Caki2 (cell line): Measurements from ENCODE around the gene CDH13. TPM values are rescaled to one million over a fixed set of nuclear protein-coding genes. Genes with fewer than 3 reads are reported as not detected.
A peak's percentile ranks its signal among the peaks of the same experiment; 100 is the strongest.

Source experiments
- DNase-seq: peaks from one replicate; pipeline ENCODE4 v3.0.0-alpha.2; 2015; ENCODE audit warnings: low read depth
- in situ Hi-C: cut with HindIII; loops from 2 replicates; pipeline ENCODE4 v1.10.0; 2016; ENCODE audit warnings: low sequenced_read_pairs, low pct_unique_long_range_greater_than_20kb, mixed read lengths
- total RNA-seq: library from RNA; depleted of rRNA; stranded (reverse); fragments of >200 nt; shearing (Covaris generic); gene quantifications from 2 replicates; pipeline ENCODE4 v1.2.3, GENCODE V29; 2014; ENCODE audit warnings: low replicate concordance

Gene CDH13
- total RNA-seq, 1 experiment from 2014 or later = not detected

GRCh38 chr16:83568345-83568744, 941.6 kb downstream of the CDH13 start:
- in situ Hi-C loops = no loop called here
- no peak for DNase-seq

DNA sequence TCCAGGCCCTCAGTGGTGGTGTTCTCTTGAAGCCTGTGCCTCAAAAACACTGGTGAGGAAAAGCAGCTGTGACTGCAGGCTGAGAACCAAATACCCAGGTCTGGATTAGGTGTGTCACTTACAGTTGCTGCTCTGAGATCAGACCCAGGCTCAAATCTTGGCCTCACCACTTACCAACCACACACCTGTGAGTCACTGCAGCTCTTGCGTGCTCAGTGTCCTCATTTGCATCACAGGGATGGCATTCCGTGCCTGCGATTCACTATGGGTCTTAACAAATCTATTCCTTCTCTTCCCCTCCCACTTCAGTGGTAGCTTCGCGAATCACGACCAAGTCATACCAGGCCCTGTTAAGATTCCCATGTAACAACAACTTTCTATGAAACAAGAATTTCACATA, 947.6 kb downstream of the CDH13 start:
- peak; percentile 33 for DNase-seq
- in situ Hi-C loops = no loop called here

DNA sequence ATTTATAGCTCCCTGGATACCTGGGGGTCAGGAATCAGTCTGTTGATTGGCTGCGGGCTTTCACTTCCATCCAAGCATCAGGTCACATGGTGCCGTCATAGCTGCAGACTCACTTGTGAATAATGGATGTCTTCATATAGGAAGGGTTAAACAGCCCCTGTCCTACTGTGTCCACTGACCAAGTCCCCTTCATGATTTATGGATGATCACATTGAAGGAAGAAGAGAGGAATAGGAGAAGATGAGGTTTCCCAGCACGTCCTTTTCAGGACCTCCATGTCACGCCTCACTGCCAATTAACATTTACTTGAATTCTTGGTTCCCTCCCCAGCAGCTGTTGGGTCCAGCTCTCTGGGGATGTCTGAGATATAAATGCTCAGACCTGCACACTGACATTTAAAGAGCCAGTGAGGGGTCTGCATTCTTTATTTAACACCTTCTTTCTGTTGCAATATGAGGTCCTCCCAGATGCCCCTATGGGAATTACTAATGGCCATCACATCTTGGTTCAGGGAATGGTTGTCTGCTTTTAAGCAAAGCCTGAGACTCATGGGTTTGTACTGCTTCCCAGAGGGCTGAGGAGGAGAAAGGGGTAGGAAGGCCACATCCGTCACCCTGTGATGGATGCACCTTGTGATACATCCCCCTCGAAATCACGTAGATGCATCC, 950.4 kb downstream of the CDH13 start:
- in situ Hi-C loops = no loop called here
- DNase-seq = no peak

GRCh38 chr16:83578171-83578570, 951.4 kb downstream of the CDH13 start:
- in situ Hi-C loops = no loop called here
- no peak for DNase-seq

DNA sequence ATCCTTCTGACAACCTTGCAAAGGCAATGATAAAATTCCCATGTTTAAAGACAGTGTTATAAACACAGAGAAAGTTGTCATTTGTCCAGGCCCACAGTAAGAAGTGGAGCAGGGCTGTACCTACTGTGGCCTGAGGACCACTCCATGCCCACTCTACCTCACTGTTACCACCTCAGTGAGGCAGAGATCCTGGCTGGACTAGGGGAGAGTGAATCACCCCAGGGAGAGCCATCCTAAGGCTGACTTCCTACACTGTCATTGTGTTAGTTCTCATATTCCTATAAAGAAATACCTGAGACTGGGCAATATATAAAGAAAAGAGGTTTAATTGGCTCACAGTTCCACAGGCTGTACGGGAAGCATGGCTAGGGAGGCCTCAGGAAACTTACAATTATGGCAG, 952.3 kb downstream of the CDH13 start:
- in situ Hi-C loops = no loop called here
- DNase-seq = no peak

- peak; percentile 7 for DNase-seq
- in situ Hi-C loops = no loop called here
These were observed 952.7 kb downstream of the CDH13 start for GRCh38 chr16:83579436-83579835.

DNA sequence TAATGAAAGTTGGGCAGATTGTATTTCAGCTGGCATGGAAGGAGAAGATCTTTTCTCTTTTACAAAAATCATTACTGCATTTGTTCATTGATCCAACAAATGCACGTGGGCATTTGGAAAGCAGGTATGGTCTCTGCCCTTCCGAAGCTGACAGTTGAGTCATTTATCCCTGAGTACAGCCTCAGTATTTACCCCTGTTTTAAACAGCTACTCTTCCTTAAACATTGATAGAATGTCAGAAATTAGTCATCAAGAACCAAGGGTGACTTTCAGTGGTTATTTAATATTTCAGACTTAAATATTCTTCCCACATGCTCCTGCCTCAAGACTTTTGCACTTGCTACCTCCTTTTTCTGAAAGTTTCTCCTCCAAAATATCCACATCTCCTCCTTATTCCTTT, 954.3 kb downstream of the CDH13 start:
- in situ Hi-C loops = no loop called here
- DNase-seq = no peak

DNA sequence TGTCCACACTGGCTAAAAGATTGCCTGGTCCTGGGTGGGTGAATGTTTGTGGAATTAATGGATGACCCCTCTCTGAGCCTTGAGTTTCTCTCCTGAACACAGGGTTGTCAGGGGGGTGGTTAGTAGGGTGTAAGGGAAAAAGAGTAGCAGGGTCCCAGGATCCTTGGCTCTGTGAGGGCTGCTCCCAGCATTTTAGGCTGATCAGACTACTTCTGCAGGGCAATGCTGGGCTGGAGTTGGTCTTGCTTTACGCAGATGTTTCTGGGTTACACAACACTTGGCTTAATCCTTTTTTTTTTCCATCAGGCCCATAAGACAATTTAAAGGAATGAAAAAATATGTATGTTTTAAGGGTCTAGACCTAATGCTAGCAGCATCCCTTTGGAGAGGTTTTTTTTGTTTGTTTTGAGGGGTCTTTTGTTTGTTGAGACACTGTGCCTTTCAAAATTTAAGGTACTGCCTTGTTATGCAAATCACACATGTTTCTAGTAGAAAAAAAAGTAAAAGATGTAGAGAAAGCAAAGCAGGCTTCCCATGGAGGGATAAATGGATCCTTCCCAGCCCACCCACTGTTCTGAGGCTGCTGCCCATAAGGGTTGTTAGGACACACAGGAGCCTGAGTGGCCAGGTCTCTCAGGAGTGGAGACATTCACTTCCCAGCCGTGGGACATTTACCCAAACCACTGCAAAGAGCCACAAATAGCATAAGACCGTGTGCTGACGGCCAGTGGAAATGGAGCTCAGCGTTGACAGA, 955.4 kb downstream of the CDH13 start:
- in situ Hi-C loops = no loop called here
- DNase-seq = no peak

GRCh38 chr16:83586036-83586435, 959.3 kb downstream of the CDH13 start:
- no peak for DNase-seq
- in situ Hi-C loops = no loop called here

DNA sequence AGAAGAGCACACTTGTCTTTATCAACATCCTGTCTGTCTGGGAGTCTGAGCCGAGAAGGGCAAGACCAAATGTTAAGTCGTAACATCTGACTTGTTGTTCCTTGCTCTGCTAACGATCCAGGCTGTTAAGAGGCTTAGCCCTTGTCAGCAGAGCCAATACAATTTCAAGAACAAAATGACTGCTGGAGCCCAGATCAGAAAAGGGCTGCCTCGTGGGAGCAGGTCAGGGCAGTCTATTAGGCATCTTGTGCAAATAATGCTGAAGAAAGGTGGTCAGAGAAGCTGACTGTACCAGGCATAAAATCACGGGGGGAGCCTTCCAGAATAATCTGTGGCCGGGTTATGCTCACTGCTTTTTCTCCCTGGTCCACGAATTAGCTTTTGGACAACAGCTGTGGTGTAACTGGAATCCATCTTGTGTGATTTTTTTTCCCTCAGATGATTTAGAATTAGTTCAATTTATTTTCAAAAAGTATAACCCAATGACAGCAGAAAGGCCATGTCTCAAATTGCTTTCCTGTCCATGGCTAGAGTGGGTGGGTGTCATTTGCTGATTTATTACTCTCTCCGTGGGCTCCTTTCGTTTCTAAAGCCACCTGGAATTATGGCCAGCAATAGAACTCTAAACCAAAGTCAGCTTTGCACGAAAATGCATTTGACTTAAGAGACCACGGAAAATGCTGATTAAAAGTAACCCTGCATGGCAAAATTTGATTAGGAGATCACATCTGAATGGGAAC, 959.9 kb downstream of the CDH13 start:
- in situ Hi-C loops = no loop called here
- DNase-seq = no peak

DNA sequence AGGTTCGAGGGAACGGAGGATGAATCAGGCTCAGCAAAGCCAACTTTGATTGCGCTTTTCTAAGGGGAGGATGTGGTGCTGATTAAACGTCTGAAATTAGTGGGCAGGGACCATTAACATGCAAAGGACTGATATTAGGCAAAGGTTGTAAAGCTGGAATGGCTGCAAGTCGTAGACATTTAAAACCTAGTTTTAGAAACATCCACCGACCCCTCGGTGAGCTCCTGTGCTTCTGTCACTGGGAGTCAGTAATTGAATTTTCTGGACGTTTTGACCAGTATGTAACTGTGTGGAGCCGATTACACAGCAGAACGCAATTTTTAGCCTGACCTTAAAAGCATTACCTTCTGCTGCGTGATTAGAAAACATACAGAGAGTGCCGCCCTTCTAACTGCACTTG, 960.4 kb downstream of the CDH13 start:
- in situ Hi-C loops = no loop called here

DNA sequence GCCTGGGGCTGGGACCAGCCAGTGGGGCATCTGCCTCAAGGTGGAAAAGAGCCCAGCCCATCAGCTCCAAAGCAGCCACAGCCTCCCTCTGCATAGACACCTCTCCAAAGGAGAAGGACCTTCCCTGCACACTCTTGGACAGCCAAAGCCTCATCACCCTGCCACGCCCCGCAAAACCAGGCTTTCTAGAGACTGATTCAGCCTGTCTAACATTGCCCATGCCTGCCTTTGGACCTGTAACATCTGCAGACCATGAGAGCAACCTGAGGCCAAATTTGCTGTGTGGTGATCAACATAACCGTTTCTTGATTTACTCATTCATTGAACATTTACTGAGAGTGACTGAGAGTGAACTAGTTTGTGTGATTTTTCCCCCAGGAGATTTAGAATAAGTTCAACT, 961.3 kb downstream of the CDH13 start:
- in situ Hi-C loops = no loop called here
- DNase-seq = no peak

More for the DNA sequence above, 960.4 kb downstream of the CDH13 start:
- DNase-seq = no peak

- DNase-seq = no peak
- in situ Hi-C loops = no loop called here
These were observed 962.8 kb downstream of the CDH13 start for GRCh38 chr16:83589576-83589975.

GRCh38 chr16:83592778-83593177, 966.0 kb downstream of the CDH13 start:
- in situ Hi-C loops = no loop called here

GRCh38 chr16:83599789-83600462, 973.2 kb downstream of the CDH13 start:
- in situ Hi-C loops = no loop called here
- no peak for DNase-seq

More at GRCh38 chr16:83592778-83593177, 966.0 kb downstream of the CDH13 start:
- DNase-seq = no peak

DNA sequence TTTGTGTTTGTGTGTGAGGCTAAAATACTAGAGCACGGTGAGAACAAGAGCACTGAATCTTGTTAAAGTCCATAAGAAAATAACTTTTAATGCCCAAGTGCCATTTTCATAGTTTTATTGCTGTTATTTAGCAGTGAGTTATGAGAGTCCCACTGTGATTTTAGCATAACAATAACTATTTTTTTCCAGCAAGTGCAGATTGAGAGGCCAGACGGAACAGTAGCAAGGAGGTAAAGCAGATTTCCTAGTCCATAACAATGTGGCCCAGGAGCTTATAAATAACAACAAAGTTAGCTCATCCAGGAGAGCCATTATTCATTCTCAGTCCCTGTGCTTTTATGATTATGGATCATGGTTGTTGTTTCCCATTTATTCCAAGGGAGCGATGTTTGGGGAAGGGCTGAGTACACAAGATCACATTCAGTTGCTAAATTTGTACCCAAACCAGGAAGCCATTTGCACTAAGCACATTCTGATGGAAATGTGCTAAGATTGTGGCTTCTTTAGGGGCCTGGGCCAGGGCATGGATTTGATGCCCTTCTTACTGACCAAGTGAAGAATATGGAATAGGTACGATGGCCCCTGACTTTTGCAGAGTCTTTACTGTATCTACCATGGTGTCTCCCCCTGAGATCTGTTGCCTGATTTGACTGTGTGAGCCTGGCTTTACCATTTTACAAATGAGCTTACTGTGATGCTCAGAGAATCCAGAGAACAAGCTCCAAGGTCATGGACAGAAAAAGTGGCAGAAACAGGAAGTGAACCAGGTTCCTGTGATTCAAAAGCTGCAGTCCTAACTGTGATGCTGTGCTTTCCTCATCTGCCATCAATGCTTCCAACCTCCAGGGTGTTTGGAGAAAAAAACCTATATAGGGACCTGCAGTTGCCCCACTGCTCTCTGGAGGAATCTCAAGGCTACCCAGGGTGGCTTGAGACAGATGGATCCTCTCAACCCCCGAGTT, 976.3 kb downstream of the CDH13 start:
- no peak for DNase-seq
- in situ Hi-C loops = no loop called here

GRCh38 chr16:83603723-83604570, 977.2 kb downstream of the CDH13 start:
- DNase-seq = no peak
- in situ Hi-C loops = no loop called here
